IPS DF 6.9 (cell line): Measurements from ENCODE around the gene SLC17A7.
"Not testable (repeated sequence)": the region's sequence is repeated elsewhere in the genome, so short reads cannot be mapped to it uniquely, and the experiment has no call there.

Experiments used
- DNase-seq: peaks from one replicate; pipeline ENCODE4 v3.0.0-alpha.2; 2013; ENCODE audit warnings: low read depth, low spot score
- H3K27ac ChIP-seq: one replicate; pipeline ENCODE4 v1.5.1; 2013; ENCODE audit warnings: low read length, control low read depth
- H3K27me3 ChIP-seq: 2 replicates; pipeline ENCODE4 v1.6.1; 2013; ENCODE audit warnings: mild to moderate bottlenecking, low read length; ENCODE audit not compliant: control insufficient read depth, insufficient read depth
- H3K36me3 ChIP-seq: 2 replicates; pipeline ENCODE4 v1.6.1; 2013; ENCODE audit warnings: low read length; ENCODE audit not compliant: control insufficient read depth, insufficient read depth
- H3K4me1 ChIP-seq: 2 replicates; pipeline ENCODE4 v1.6.1; 2013; ENCODE audit warnings: low read length; ENCODE audit not compliant: control insufficient read depth, insufficient read depth
- H3K4me3 ChIP-seq: 2 replicates; pipeline ENCODE4 v1.5.1; 2013; ENCODE audit warnings: mild to moderate bottlenecking, low read length
- H3K9me3 ChIP-seq: 2 replicates; pipeline ENCODE4 v1.6.1; 2013; ENCODE audit warnings: low read length, inconsistent platforms; ENCODE audit not compliant: control insufficient read depth, insufficient read depth
- WGBS: extraction: QIAGEN DNeasy Blood & Tissue Kit; methylation state at CpG from one replicate; pipeline ENCODE4 v1.1.7; 2013; ENCODE audit warnings: mixed read lengths, missing lambda C conversion rate; ENCODE audit not compliant: insufficient read length, insufficient coverage; 5-methylcytosine and 5-hydroxymethylcytosine counted together

SLC17A7 gene

DNA sequence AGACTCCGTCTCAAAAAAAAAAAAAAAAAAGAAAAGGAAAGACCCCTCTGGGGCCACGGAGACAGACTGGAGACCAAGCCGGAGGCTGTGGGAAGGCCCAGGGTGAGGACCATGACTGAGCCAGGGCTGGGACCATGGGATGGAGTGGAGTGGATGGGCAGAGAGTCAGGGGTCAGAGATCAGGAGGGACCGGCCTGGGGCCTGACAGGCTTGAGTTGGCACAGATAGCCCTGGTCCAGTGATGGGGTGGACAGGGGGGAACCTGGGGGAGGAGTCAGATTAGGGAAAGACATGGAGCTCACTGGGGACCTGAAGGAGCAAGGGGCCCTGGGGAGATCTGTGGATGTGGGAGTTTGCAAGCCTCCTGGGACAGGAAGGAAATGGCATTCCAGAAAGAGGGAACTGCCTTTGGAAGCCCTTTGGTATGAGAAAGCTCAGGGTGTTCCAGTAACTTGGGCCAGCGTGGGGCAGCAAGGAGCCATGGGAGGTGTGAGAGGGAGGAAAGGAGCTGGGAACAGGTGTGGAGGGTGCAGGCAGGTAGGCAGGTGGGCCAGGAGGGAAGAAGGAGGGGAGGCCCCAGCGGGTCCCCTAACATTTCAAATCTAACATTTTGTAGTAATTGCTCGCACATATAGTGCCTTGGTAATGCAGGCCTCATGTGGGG lies 39.8 kb upstream of the SLC17A7 start:
- no peak overlapping the region for H3K27ac ChIP-seq
- no peaks in the 10 kb centered on the region for H3K27me3 ChIP-seq
- DNase-seq: no peak
- no CpG with 5 or more reads among the region's 7 CpGs for WGBS
- no peaks in the 10 kb centered on the region for H3K9me3 ChIP-seq
- 0 out of 2 replicates have a peak, but pooled peaks cover 2% of the 10 kb centered on the region for H3K4me1 ChIP-seq
- H3K4me3 ChIP-seq: no peak overlapping the region
- H3K36me3 ChIP-seq: no peaks in the 10 kb centered on the region

DNA sequence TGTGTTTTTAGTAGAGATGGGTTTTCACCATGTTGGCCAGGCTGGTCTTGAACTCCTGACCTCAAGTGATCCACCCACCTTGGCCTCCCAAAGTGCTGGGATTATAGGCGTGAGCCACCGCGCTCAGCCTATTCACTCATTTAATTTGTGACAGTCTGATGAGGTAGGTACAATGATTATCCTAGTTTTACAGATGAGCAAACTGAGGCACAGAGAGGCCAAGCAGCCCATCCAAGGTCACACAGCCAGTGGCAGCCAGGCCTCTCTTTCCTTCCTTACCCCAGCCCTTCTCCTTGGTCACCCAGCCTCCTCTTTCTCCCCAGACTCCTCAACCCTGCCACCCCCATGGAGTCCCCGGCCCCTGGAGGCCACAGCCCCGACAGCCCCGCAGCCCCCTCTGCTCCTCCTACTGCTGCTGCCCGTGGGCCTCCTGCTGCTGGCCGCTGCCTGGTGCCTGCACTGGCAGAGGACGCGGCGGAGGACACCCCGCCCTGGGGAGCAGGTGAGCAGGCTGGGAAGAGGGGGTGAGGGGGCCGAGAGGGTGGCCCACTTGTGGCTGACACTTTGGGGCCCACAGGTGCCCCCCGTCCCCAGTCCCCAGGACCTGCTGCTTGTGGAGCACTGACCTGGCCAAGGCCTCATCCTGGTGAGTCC lies 38.8 kb upstream of the SLC17A7 start:
- H3K9me3 ChIP-seq: no peaks in the 10 kb centered on the region
- H3K4me3 ChIP-seq: no peak overlapping the region
- WGBS: no CpG with 5 or more reads among the region's 14 CpGs
- no peak for DNase-seq
- no peaks in the 10 kb centered on the region for H3K36me3 ChIP-seq
- H3K27me3 ChIP-seq: no peaks in the 10 kb centered on the region
- H3K4me1 ChIP-seq: 0 out of 2 replicates have a peak, but pooled peaks cover 2% of the 10 kb centered on the region
- no peak overlapping the region for H3K27ac ChIP-seq

DNA sequence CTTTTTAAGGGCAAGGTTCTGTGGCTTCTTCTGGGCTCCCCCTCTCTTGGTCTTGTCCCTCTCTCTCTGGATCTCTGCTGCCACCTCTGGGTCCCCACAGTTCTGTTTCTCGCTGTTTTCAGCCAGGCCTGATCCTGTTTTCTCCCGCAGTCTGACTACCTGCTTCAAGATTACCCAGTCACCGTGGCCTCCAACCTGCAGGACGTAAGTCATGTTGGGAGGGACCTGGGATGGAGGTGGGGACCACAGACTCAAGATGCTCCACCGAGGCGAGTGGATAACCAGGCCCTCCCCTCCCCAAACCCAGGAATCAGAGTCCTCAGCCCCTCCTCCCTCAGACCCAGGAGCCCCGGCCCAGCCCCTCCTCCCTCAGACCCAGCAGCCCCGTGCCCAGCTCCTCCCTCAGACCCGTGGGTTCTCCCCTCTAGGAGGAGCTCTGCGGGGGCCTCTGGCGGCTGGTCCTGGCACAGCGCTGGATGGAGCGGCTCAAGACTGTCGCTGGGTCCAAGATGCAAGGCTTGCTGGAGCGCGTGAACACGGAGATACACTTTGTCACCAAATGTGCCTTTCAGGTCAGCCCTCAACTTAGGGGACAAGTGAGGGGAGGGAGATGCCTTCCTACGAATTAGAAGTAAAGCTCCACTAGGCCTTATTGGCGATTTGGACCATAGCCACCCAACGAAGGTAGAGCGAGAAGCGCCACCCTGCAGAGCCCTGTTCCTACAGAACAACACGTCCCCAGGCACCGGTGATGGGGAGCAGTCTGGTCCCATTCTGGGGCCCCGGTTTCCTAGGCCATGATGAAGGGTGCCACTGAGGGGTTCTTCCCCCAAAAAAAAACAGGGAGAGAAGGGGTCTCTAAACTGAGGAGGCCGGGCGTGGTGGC lies 34.9 kb upstream of the SLC17A7 start:
- Histone ChIP-seq H3K4me3 (no peak overlapping the region), H3K27ac (no peak overlapping the region)

DNA sequence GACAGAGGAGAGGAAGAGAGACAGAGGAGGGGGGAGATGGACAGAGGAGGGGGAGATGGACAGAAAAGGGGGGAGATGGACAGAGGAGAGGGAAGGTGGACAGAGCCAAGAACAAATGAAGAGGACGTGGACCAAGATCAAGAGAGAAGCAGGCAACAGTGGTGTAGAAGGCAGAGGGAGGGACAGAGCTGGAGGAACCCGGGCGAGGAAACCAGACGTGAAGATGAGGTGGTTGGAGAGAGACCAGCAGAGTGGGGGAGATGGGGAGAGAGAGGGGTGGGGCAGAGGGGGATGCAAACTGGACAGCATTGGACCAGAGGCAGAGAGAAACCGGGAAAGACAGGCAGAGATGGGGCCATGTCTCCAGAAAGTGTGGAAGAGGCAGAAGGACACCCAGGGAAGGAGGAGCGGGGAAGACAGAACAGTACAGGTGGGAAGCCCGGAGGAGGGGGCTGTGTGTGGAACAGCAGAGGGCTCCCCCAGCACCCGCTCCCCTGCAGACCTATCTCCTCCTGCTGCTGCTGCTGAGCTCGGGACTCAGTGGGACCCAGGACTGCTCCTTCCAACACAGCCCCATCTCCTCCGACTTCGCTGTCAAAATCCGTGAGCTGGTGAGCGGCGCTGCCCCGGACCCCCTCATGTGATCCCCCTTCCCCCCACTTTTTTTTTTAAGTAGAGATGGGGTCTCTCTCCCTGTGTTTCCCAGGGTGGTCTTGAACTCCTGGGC lies 34.0 kb upstream of the SLC17A7 start:
- Histone ChIP-seq H3K27ac (no peak overlapping the region), H3K4me3 (no peak overlapping the region), H3K4me1 (0 out of 2 replicates have a peak, but pooled peaks cover 2% of the 10 kb centered on the region), H3K9me3 (no peaks in the 10 kb centered on the region), H3K36me3 (no peaks in the 10 kb centered on the region), H3K27me3 (no peaks in the 10 kb centered on the region)
- WGBS: no CpG with 5 or more reads among the region's 15 CpGs
- DNase-seq: no peak

More for the DNA sequence above, 34.9 kb upstream of the SLC17A7 start:
- H3K4me1 ChIP-seq: 0 out of 2 replicates have a peak, but pooled peaks cover 2% of the 10 kb centered on the region
- H3K36me3 ChIP-seq: no peaks in the 10 kb centered on the region
- DNase-seq: peak; percentile 80
- no CpG with 5 or more reads among the region's 27 CpGs for WGBS
- no peaks in the 10 kb centered on the region for H3K27me3 ChIP-seq
- no peaks in the 10 kb centered on the region for H3K9me3 ChIP-seq

DNA sequence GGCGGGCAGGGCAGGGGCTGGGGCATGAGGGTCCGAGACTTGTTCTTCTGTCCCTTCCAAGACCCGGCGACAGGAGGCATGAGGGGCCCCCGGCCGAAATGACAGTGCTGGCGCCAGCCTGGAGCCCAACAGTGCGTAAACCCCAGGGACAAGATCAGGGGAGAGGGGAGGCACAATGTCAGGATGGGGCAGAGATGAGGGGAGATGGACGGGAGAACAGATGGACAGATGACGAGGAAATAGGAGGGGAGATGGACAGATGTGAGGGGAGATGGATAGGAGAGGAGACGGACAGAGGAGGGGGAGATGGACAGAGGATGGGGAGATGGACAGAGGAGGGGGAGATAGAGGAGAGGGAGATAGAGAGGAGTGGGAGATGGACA lies 33.2 kb upstream of the SLC17A7 start:
- Histone ChIP-seq H3K9me3 (no peaks in the 10 kb centered on the region), H3K27ac (no peak overlapping the region), H3K4me1 (0 out of 2 replicates have a peak, but pooled peaks cover 2% of the 10 kb centered on the region), H3K36me3 (0 out of 2 replicates have a peak, but pooled peaks cover 2% of the 10 kb centered on the region), H3K27me3 (no peaks in the 10 kb centered on the region), H3K4me3 (no peak overlapping the region)
- no CpG with 5 or more reads among the region's 11 CpGs for WGBS
- DNase-seq: no peak

DNA sequence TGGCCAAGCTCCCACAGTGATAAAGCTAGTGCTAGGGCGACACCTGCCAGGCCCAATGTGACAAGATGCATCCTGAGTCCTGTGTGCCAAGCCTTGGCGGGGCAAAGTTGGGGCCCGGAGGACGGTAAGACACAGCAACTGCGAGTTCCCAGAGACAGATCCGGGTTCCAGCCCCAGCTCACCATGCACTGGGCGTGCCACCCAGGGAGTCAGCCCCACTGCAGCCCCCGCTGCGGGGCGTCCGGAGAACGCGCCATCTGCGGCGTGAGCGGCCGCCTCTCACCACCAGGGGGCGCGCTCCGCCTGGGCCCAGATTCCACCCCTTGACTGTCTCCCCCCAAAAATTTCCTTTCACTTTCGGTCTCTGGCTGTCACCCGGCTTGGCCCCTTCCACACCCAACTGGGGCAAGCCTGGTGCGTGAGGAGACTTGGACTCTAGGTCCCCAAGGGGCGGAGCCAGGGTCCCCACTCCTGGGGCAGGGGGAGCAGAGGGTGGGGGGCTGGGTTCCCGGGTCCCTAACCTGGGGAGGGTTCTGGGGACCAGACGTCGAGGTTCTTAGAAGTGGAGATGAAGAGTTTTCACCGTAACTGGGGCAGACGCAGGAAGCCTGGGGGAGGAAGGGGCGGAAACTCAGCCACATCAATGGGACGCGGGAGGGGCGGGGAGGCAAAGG lies 32.7 kb upstream of the SLC17A7 start, which contains the start of gene FLT3LG:
Gene FLT3LG, plus strand, starts transcription at position 348 of the 674 bp plus-strand sequence. CDS start 425 bp downstream, outside the sequence.
- H3K36me3 ChIP-seq: peaks cover 2% of the 10 kb centered on the region; the same call in 1 of the 2 replicates
- no peak for DNase-seq
- whole genome bisulfite sequencing: no CpG with 5 or more reads among the region's 33 CpGs
- H3K27me3 ChIP-seq: no peaks in the 10 kb centered on the region
- H3K4me3 ChIP-seq: peak within 1 kb of the TSS; percentile 40; the same call in 1 of the 2 replicates
- H3K9me3 ChIP-seq: no peaks in the 10 kb centered on the region
- H3K27ac ChIP-seq: no peak within 1 kb of the TSS
- 0 out of 2 replicates have a peak, but pooled peaks cover 2% of the 10 kb centered on the region for H3K4me1 ChIP-seq

DNA sequence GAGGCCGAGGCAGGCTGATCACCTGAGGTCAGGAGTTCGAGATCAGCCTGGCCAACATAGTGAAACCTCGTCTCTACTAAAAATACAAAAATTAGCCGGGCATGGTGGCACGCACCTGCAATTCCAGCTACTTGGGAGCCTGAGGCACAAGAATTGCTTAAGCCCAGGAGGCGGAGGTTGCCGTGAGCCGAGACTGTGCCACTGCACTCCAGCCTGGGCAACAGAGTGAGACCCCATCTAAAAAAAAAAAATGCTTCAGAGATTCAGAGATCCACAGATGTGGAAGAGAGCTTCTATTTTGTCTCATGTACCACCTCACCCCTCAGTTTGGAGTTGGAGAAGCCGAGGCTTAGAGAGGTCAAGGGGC lies 32.2 kb upstream of the SLC17A7 start:
- not testable (repeated sequence) for H3K27ac ChIP-seq, H3K27me3 ChIP-seq, H3K4me1 ChIP-seq, H3K9me3 ChIP-seq, DNase-seq, H3K36me3 ChIP-seq
- H3K4me3 ChIP-seq: 0 out of 2 replicates have a peak overlapping the region, but pooled peaks have one; percentile 7
- no CpG with 5 or more reads among the region's 9 CpGs for WGBS

DNA sequence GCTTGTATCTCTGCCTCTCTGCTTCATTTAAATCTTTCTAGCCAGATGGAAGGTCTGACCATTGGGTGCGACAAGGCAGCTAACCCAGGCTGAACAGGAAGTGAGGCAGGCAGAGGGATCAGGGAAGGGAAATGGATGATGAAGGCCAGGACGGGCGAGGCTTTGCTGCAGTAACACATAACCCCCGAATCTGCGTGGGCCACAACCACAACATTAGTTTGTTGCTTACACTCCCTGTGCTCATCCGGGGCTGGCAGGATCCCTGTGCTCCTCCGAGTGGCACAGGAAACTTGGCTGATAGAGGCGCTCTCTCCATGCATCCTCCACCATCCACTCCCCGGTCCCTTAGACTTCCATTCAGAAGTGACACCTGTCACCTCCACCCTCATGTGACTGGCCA lies 31.6 kb upstream of the SLC17A7 start:
- Histone ChIP-seq H3K4me1 (0 out of 2 replicates have a peak, but pooled peaks cover 2% of the 10 kb centered on the region), H3K27me3 (no peaks in the 10 kb centered on the region), H3K36me3 (peaks cover 2% of the 10 kb centered on the region; the same call in 1 of the 2 replicates), H3K4me3 (no peak overlapping the region), H3K27ac (no peak overlapping the region), H3K9me3 (no peaks in the 10 kb centered on the region)
- DNase-seq: no peak
- no CpG with 5 or more reads among the region's 9 CpGs for WGBS

DNA sequence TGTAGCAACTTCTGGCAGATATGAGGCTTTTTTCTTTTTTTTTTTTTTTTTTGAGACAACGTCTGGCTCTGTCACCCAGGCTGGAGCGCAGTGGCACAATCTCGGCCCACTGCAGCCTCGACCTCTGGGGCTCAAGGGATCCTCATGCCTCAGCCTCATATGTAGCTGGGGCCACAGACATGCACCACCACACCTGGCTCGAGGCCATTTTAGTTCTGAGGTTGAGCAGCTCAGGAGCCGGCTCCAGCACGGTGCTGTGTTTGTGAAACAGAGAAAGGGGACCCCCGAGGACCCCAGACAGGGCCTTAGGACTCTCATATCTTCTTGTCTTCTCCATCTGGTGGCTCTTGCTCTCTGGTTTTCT lies 29.3 kb upstream of the SLC17A7 start:
- Histone ChIP-seq H3K27ac (no peak overlapping the region), H3K4me1 (no peaks in the 10 kb centered on the region), H3K27me3 (no peaks in the 10 kb centered on the region), H3K36me3 (peaks cover 8% of the 10 kb centered on the region), H3K4me3 (no peak overlapping the region), H3K9me3 (no peaks in the 10 kb centered on the region)
- WGBS: no CpG with 5 or more reads among the region's 8 CpGs
- DNase-seq: no peak
